ENCODE results near the gene CDO1. TPM values are rescaled to one million over a fixed set of nuclear protein-coding genes. Genes with fewer than 3 reads are reported as not detected.

CDO1 gene
- total RNA-seq, 1 donor from 2014 or later: 13.1 TPM

GRCh38 chr5:115785381-115786065 is 30.9 kb downstream of the CDO1 start:
- DNase-seq (ENCODE audit: low spot score in 2 of 2, unreplicated experiment in 2 of 2): no peak
- no peaks in the 10 kb centered on the region for H3K36me3 Mint-ChIP-seq
- no peak for TF ChIP-seq CTCF (IDR thresholded peaks at IDR 0.05; ENCODE audit: unreplicated experiment)
- H3K27ac Mint-ChIP-seq: no peak overlapping the region
- peaks cover under 1% of the 10 kb centered on the region for H3K27me3 Mint-ChIP-seq (ENCODE audit: low read depth)
- H3K4me3 Mint-ChIP-seq: no peak overlapping the region
- H3K4me1 Mint-ChIP-seq: peaks cover 4% of the 10 kb centered on the region
- H3K9me3 Mint-ChIP-seq: no peaks in the 10 kb centered on the region

- Mint-ChIP-seq H3K27ac (no peak overlapping the region), H3K4me3 (no peak overlapping the region), H3K4me1 (no peaks in the 10 kb centered on the region), H3K36me3 (no peaks in the 10 kb centered on the region), H3K27me3 (ENCODE audit: low read depth) (no peaks in the 10 kb centered on the region), H3K9me3 (no peaks in the 10 kb centered on the region)
- no peak for DNase-seq (ENCODE audit: low spot score in 2 of 2, unreplicated experiment in 2 of 2)
- no peak for TF ChIP-seq CTCF (IDR thresholded peaks at IDR 0.05; ENCODE audit: unreplicated experiment)
Observed at GRCh38 chr5:115778417-115778816, 38.0 kb downstream of the CDO1 start.

GRCh38 chr5:115776989-115777388 is 39.5 kb downstream of the CDO1 start:
- no peak overlapping the region for H3K27ac Mint-ChIP-seq
- no peaks in the 10 kb centered on the region for H3K4me1 Mint-ChIP-seq
- no peak for DNase-seq (ENCODE audit: low spot score in 2 of 2, unreplicated experiment in 2 of 2)
- no peak for TF ChIP-seq CTCF (IDR thresholded peaks at IDR 0.05; ENCODE audit: unreplicated experiment)
- no peaks in the 10 kb centered on the region for H3K9me3 Mint-ChIP-seq
- H3K36me3 Mint-ChIP-seq: no peaks in the 10 kb centered on the region
- no peaks in the 10 kb centered on the region for H3K27me3 Mint-ChIP-seq (ENCODE audit: low read depth)
- H3K4me3 Mint-ChIP-seq: no peak overlapping the region

GRCh38 chr5:115775999-115776398 is 40.5 kb downstream of the CDO1 start:
- H3K27me3 Mint-ChIP-seq (ENCODE audit: low read depth): no peaks in the 10 kb centered on the region

GRCh38 chr5:115774684-115775083 is 41.8 kb downstream of the CDO1 start:
- no peaks in the 10 kb centered on the region for H3K36me3 Mint-ChIP-seq
- H3K27me3 Mint-ChIP-seq (ENCODE audit: low read depth): peaks cover under 1% of the 10 kb centered on the region
- no peak overlapping the region for H3K27ac Mint-ChIP-seq
- H3K9me3 Mint-ChIP-seq: no peaks in the 10 kb centered on the region
- H3K4me3 Mint-ChIP-seq: no peak overlapping the region
- H3K4me1 Mint-ChIP-seq: no peaks in the 10 kb centered on the region
- TF ChIP-seq CTCF (IDR thresholded peaks at IDR 0.05; ENCODE audit: unreplicated experiment): no peak
- DNase-seq (ENCODE audit: low spot score in 2 of 2, unreplicated experiment in 2 of 2): no peak

More at GRCh38 chr5:115775999-115776398, 40.5 kb downstream of the CDO1 start:
- Mint-ChIP-seq H3K4me3 (no peak overlapping the region), H3K9me3 (no peaks in the 10 kb centered on the region), H3K27ac (no peak overlapping the region), H3K4me1 (no peaks in the 10 kb centered on the region), H3K36me3 (no peaks in the 10 kb centered on the region)
- TF ChIP-seq CTCF (IDR thresholded peaks at IDR 0.05; ENCODE audit: unreplicated experiment): no peak
- no peak for DNase-seq (ENCODE audit: low spot score in 2 of 2, unreplicated experiment in 2 of 2)
